NOMO-1 (cell line): Measurements from ENCODE around the gene MEPE.
A peak's percentile ranks its signal among the peaks of the same experiment; 100 is the strongest.

Experiments used
- DNase-seq, 2 experiments: peaks; one replicate each; lab custom pipeline; 2025; ENCODE audit not compliant: unreplicated experiment in 2 of 2; lab: John Stamatoyannopoulos, UW

The MEPE gene

DNA sequence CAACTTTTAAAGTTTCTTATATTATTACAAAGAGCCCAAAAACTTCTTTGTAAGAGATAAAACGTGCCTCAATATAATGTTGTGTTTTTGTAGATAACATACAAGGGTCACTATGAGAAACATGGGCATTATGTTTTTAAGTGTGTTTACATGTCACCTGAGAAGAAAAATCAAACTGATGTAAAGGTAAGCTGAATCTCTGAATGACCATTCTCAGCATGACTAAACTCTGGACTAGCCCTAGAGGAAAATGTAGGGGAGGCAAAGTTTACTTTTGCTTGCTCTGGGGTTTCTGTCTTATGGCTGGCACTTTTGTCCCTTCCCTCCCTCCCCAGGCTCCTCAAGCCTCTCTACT is 6.8 kb downstream of the MEPE start:
- DNase-seq = no peak

DNA sequence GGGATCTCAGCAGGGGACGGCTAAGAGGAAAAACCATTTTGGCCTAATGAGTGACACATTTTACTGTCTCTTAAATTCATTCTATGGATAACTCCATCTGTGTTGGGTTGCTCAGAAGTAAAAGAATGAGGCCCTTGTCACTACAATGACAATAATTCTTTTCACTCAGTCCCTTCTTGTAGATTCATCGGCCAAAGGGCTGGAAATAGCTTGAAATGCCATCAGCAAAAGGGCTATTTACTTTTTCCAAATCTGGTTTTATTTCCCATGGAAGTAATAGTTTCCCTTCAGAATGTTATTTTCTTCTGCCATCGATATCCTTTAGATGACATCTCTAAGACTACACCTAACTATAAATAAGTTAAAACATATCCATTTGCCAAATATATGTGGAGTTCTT is 7.4 kb downstream of the MEPE start:
- DNase-seq = no peak

DNA sequence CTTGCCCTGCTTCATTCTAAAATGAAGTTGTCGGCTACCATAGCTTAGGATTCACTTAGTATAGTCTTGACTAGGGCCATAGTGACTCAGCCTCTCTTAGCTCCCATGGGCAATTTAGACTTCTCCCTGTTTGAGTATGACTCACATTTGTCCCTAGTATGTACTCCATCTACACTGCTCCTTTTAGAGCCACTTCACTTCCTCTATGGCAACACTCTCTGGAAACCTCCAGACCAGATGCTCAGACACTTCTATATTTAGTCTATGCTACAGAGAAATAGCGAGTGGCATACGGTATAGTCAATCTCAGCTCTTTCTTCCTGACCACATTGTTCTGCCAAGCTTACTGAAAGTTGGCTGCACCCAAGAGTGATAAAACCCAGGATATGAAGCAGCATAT is 11.2 kb downstream of the MEPE start:
- DNase-seq = peak; percentile 77 to 94

DNA sequence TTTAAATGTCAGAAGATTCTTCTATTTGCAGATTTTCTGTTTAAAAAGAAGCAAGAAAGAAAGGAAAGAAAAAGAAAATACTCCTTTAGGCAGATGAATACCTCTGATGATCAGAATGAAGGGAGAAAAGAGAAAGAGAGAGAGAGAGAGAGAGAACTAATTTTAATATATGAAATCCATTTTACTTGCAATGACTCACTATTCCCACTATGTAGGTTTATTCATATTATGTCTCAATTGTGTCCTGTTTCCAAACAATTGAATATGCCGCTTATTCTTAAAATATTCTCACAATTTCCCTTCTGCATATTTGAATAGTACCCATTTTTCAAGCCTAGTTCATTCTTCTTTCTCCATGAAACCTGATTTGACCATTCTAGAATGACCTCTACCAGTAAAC is 11.7 kb downstream of the MEPE start:
- no peak for DNase-seq

DNA sequence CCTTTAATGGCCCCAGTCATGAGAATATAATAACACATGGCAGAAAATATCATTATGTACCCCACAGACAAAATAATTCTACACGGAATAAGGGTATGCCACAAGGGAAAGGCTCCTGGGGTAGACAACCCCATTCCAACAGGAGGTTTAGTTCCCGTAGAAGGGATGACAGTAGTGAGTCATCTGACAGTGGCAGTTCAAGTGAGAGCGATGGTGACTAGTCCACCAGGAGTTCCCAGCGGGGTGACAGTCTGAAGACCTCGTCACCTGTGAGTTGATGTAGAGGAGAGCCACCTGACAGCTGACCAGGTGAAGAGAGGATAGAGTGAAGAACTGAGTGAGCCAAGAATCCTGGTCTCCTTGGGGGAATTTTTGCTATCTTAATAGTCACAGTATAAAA is 13.5 kb downstream of the MEPE start:
- no peak for DNase-seq

DNA sequence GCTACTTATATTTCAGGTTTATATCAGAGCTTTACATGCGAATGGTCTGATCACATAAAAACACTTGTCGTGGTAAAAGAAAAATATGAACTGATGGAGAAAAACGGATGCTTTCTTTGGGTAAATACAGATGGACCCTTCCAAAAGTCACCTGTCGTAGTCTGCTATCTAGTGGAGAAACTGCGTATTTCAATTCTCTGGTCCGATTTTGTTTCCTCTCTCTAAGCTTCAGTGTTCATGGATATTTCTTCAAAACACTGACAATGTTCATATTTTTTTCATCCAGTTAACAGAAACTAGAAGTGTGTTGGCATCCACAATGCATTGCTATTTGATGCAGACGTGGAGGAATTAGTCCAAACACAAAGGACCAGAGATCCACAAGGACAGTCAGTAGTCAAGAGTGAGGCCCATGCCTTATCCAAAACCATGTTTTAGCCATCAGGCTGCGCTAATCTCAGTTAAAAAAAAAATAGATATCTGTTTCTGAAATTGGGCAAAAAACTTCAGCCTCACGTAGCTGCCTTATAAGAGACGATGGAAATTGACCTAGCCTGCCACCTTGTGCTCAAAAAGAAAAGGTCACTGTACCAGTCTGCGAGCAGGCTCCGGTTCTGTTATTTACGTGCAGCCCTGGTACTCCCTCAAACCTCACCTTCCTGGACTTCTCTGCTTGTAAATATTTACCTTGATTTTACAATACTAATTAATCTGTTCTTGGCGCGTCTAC is 16.0 kb downstream of the MEPE start:
- peak; percentile 57 to 77 for DNase-seq

DNA sequence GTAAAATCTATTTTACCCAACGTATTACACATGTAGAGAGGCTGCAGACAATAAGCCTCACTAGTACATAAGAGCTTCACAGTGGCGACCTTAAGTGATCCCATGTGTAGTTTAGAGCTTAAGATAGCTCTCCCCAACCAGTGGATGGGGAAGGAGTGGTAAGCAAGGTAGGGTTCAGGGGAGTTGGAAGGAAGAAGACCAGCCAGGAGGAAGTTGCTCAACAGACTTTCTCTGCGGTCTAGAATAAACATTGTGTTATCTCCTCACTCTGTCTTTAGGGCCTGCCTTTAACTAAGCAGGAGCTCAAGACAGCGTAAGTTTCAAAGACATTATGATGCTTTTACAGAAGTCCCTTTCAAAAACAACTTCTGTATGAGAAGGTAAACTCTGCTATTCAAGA is 16.8 kb downstream of the MEPE start:
- DNase-seq = peak; percentile 74 to 87

DNA sequence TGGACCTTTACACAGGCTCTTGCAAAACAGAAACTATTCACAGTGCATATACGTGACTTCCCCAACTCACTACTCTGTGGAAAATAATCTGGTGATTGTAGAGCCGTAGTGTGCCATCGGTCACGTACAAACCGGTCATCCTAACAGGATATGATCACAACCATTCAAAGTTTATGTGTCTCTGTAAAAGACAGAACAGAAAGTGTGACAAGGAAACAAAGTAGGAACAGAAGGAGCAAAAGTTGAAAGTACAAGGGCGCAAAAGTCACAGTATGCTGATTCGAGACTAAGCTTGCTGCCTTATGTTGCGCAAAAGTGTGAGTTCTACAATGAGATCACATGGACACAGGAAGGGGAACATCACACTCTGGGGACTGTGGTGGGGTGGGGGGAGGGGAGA is 18.6 kb downstream of the MEPE start:
- DNase-seq = peak; percentile 57 to 68

DNA sequence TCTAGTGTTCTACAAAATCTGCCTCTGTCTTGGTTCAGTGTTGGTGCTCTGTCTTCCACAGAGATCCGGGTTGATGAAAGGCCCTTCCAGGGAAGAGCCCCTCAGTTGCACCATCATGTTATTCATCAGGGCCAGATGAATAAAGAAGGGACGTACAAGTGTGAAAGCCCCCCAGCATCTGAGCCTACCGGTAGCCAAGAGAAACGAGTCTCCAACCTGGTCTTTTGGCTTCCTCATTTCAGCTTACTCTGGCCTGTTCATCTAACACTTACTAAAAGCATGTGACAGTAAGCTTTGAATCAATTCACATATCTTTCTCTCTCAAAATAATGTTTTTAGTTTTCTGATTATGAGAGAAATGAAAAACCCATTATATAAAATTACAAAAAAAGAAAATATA is 19.2 kb downstream of the MEPE start:
- peak in 1 of 2 experiments; percentile 17 for DNase-seq

DNA sequence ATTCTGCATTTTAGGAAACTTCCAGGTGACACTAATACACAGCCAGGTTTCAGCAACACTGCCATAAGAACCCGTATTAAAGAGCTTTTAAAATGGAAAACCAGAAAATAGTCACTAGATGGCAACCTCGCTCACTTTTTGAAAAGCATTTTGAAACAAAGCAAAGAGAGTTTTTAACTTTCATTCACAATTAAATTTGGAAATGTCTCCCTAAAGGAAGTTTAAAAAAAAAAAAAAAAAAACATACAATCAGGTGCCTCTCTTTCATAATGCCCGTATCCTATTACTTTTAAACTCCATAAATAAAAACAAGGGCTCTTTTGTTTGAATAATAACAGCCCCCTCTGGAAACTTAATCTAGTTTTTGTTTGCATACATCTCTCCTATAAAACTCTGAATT is 20.3 kb downstream of the MEPE start:
- DNase-seq = peak in 1 of 2 experiments; percentile 60

DNA sequence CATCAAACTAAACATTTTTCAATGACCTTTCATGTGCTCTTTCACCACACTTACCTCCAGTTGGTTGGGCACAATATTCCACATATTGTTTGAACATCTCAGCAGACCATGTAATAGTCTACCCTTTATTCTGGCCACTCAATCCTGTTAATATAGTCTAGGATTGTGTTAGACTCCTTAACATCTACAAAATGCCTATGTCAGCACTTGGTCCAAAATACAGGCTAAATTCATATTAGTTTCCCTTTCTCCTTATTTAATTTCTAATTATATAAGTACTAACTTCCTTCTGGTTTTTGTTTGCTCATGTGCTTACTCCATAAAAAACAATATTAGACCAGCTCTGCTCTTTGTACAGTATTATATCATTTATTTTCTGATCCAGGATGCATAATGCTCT is 21.1 kb downstream of the MEPE start:
- no peak for DNase-seq

DNA sequence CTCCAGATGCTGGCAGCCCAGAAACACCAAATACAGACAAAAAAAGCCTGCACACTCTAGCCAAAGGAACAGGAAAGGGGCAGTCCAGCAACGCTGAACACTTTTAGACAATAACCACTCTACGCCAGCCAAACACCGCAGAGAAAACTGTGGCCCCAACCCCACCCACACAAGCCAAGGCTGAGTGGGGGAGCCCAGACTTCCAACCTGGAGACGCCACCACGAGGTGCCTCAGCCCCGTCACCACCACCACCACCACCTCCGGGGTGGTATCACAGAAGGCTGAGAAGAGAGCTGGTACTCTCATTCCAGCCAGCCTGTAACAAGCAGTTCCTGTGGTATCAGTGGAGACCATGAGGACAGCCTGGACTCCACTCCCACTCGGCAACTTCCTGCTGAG is 22.8 kb downstream of the MEPE start:
- DNase-seq = no peak

DNA sequence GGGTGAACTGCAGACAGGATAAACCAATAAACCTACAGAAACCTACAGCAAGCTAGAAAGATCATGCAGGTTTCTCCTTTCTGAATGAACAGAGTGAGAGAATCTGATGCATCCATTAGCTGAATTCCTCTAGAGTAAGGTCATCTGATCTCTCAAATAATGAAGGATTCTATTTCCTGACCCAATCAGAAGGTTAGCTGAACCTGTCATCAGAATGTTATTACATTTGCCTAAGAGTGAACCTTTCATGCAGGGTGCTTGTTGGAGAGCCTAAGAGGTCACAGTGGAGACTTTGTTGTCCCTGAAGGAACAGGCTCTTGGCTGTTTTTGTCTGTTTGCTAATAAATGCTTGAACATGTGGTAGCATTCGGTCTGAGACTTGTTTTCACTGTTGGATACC is 24.0 kb downstream of the MEPE start:
- DNase-seq = no peak

DNA sequence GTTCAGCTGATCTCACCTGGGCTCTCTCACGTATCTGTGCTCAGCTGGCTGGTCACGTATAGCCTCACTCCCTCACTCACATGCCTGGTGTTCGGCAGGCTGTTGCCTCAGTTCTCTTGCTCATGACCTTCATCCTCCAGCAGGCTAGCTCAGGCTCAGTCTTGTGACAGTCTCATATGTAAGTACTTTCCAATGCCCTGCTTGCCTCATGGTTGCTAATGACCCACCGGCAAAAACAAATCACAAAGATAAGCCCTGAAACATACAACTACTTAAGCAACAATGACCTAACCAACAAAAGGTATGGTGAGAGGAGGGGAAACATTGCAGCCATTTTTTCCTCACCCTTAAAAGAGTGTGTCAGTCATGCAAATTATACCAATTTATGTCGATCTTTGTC is 25.0 kb downstream of the MEPE start:
- no peak for DNase-seq

DNA sequence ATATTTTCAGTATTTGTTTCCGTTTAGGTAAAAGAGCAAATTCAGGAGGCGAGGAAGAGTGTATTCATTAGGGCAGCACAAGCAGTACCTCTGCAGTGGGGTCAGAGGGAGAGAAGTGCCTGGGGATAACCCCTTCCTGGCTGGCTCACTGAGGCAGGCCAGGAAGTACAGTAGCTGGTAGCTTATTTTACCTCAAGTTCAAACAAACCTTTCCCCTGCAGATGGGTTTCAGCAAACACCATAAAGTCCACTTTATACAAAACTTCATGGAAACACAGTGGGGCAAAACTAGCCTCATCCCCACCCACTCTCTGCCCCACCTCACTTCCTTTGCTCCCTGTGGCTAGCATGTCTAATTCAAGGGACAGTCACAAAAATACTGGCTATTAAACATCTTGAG is 29.5 kb downstream of the MEPE start:
- no peak for DNase-seq

DNA sequence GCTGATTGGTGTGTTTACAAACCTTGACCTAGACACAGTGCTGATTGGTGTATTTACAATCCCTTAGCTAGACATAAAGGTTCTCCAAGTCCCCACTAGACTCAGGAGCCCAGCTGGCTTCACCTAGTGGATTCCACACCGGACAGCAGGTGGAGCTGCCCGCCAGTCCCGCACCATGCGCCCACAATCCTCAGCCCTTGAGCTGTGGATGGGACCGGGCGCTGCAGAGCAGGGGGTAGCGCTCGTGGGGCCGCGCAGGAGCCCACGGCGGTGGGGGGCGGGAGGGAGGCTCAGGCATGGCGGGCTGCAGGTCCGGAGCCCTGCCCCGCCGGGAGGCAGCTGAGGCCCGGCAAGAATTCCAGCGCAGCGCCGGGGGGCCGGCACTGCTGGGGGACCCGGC is 30.7 kb downstream of the MEPE start:
- DNase-seq = no peak

DNA sequence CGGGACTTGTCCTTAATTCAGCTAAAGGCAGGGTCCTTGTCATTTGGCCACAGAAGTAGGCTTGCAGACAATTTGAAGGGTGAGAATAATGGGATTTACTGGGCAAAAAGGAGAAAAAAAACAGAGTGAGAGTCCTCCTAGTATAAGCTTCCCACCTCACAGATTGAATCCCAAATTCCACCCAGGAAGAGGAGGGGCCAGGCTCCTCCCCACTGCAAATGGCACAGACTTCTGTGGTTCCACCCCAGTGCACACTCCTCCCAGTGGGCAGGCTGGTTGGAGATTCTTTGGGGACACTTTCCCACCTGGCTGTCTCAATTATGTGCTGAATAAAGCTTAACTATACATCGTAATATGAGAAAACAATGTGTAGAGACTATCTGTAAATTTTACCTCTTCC is 31.6 kb downstream of the MEPE start:
- DNase-seq = no peak

DNA sequence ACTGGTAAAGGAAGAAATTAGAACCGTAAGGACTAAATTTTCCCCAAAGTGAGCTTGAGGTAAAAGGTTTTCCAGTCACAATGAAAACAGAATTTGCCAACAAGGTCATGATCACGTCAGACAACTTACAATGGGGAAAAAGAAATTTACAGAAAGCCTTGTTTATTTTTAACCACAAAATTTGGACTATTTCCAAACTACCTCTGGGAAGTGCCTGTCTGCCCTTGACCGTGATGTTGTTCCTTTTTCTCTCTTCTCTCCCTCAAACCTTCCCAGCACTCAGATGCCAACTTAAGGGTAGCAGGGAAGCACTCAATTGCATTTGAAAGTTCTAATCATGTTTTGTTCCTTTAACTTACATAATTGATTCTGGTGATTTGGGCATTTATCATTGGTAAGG is 32.5 kb downstream of the MEPE start:
- no peak for DNase-seq

DNA sequence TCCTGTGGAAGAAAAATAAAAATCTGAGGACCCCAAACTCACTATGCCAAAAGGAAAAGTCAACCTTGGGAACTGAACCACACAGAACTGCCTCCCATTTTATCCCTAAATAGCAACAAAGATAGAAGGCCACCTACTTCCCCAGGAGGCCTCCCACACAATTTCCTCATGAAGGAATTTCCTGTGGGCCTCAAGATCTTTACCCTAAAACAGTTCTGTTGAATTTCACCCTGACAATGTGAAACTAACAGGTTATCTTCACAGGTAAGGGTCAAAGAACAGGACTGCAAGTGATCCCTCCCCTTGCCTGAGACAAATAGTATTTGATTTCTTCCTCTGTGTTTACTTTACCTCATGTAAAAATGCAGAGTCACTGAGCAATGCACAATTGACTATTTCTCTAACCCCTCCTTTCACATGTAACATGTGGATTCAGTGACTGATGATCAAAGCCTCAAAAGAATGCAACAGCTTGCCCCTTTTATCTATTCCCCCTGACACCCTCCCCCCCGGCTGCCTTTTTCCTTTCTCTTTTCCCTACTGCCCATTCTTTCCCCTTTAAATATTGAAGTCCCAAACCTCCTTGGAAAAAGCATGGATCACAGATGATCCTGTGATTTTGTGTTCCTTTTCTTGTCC is 33.3 kb downstream of the MEPE start:
- no peak for DNase-seq

DNA sequence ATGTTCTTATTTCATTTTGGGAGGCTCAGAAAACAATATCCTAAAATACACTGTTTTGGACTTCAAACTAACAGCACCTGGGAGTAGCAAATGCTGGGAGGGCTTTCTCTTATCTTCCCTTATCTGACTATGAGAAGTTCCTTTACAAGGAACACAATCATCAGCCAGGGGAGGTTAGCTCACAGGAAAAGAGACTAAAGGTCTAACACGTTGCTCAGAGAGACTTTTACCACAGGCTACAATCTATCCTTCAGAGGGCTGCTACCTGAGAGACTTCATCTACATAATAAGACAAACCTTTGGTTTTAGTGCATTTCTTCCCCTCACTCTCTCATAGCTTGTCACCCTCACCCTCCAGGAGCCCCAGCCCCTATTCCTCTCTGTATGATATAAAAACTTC is 35.8 kb downstream of the MEPE start:
- DNase-seq = no peak

DNA sequence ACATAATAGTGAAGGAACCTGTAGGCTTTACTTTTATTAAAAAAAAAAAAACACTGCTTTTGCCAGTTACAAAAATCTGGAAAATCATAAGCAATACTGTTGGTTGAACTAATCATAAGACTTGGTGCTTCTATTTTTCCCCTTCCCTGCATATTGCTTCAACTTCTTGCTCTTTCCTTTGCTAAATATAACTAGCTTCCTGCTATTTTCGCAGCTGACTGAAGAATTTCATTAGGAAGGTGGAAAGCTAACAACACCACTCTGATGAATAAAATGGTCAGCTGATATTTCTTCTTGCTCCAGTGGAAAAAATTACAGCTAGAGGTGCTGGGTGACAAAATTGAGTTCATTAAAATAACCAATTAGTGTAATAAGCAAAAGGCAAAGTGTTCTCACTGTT is 39.3 kb downstream of the MEPE start:
- DNase-seq = no peak

DNA sequence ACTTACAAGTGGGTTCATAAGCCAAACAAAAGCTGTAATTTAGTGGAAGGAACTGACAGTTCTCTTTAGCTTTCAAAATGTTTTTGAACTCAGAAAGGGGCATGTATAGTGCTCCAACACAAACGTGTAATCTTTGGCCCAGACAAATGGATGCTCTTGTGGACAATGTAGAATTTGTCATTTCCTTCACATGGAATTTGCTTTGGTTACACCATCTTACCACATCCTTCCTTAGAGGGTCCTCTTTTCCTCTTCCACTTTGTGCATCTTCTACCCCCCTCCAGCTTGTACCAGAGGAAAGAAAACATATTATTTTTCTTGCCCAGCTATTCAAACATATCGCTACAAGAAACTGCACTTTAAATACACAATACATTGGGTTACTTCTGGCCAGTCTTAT is 42.4 kb downstream of the MEPE start:
- DNase-seq = no peak

DNA sequence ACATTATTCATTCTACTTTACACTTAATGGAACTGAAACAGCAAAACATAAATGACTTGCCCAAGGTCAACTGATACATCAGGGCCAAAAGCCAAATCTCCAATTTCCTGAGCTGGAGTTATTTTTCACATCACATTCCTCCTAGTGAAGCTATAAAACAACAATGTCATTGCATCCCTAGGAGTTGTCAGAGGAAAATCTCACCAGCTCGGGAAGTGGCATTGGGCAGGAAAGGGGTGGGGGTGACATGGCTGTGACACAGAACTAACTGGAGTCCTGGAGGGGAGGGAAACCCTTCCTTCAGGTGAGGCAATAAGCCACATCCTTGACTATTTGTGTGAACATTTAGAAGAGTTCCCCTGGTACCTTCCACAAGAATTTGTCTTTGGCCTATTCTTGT is 47.3 kb downstream of the MEPE start:
- no peak for DNase-seq
